Non-pigmented ciliary epithelial cell (primary cell): ENCODE results near the gene PDZD2.

Experiments
- DNase-seq: peaks from one replicate; pipeline ENCODE4 v3.0.0-alpha.2; 2010; ENCODE audit warnings: low read depth

PDZD2 gene

DNA sequence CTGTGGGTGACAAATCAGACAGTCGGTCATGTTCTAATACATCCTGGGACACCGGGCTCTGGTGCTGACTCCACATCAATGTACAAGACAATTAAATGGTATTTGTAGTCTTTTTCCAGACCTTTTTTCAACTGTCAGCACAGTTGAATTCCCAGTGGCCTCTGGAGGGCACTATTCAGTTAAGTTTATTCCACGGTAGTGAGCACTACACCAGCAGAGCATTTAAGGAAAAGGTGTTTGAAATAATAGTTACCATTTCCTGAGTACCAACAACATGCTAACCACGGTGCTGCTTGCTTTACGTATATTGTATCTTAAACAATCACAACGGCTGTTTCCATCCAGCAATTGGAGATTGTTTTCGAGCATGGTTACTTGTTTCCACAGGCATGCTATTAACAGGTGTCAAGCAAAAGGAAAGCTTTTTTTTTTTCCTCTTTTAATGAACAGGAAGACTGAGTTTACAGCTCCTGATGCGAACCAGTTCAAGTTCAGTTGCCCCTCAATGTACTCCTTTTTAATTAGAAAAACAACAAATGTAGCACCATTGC is 186.7 kb downstream of the PDZD2 start:
- peak; percentile 38 for DNase-seq

DNA sequence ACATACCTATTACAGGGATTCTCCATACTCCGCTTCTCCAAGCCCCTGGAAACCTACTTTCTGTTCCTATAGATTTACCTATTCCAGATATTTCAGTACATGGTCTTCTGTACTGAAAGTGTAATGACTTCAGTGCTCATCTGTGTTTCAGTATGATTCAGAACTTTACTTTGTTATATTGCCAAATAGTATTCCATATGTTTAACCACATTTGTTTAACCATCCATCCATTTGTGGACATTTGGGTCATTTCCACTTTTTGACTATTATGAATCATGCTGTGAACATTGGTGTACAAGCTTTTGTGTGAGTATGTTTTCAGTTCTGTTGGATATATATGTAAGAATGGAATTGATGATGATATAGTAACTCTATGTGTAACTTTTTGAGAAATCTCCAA is 188.9 kb downstream of the PDZD2 start:
- peak; percentile 57 for DNase-seq

DNA sequence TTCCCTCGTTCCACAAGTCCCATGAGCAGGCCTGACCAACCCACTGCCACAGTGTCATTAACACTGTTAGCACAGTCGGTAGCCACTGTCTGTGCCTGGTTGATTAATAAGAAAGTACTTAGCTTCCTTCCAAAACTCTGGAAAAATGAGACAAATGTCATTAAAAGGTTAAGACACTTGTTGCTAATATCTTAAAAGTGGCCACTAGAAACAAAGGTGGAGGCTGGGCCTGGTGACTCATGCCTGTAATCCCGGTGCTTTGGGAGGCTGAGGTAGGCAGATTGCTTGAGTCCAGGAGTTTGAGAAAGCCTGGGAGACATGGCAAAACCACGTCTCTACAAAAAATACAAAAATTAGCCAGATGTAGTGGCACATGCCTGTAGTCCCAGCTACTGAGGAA is 194.0 kb downstream of the PDZD2 start:
- no peak for DNase-seq

DNA sequence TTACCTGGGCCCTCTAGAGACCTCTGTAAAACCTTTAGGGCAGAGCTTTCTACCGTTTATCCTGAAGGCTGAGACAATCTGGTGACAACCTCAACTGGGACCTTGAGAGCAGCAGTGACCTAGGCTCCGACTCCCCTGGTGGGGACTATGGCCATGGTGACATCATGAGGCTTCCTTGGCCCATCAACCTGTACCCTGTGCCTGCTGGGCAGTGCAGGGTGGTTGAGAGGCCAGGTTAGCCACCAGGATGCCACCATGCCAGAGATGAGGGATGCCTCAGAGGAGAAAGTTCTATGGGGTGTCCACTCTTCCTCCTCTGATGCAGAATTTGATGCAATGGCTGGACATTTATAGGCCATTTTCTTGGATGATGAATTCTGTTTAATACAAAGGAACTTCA is 194.8 kb downstream of the PDZD2 start:
- DNase-seq, result no peak

DNA sequence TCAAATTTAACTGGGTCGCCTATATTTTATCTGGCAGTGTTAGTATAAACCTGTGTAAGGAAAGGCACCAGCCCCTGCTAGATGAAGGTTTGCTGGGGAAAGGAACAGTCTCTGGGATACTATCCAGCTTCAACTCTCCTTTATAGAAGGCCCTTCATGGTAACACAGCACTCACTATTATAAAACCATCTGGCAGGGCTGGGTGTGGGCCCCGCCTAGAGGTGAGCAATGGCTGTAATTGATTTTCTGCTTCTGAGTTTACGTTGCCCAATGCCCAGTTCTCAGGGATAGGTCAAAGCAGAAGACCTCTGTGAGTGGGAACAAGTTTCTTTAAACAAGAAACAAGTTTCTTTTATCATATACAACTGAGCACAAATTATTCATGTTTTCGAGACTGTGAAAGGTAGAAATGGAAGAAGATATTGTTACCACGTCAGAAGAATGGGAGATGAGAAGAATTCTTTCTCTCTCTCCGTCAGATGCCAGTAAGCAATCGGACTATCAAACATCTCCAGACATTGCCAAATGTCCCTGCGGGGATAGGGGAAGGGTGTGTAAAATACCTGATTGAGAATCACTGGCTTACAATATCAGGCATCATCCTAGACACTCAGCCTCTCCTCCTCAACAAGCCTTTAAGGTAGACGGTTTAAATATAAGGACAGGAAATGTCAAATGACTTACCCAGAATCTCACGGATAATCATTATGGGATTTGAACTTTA is 205.9 kb downstream of the PDZD2 start:
- DNase-seq, result no peak

DNA sequence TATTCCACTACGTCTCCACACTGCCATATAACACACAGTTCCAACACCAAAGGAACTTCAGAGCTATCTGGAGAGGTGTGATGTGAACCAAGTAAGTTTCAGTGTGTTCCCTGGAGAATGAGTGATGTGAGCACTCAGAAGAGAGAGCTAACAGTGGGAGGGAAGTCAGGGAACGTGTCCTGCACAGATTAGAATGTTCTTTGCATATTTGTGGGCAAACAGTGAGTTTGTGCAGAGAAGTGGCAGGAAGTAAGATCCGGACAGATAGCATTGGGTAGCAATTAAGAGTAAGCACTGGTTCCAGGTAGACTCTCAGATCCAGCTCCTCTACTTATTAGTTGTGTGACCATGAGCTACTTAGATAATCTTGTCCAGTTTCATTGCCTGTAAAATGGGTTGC is 206.4 kb downstream of the PDZD2 start:
- DNase-seq, result peak; percentile 24

DNA sequence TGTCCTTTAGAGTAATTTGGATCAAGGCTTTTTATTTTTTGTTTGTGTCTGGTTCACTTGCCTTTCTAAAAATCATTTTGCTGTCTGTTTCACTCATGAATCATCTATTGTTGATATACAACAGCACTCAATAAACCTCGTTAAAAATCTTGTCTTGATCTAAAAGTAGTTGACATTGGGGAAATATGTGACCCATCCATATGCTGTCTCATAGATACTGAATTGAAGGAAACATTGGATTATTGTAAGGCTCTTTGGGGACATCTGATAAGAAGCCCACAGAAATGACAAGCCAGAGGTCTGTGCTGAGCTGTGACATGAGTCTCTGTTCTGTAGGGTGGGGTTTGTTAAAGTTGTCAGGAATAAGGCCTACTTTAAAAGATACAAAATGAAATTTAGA is 208.0 kb downstream of the PDZD2 start:
- no peak for DNase-seq

DNA sequence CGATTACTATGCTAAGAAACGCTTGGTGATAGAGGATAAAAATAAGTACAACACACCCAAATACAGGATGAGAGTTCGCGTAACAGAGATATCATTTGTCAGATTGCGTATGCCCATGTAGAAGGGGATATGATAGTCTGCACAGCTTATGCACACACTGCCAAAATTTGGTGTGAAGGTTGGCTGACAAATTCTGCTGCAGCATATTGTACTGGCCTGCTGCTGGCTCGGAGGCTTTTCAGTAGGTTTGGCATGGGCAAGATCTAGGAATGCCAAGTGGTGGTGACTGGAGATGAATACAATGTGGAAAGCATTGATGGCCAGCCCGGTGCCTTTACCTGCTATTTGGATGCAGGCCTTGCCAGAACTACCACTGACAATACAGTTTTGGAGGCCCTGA is 208.4 kb downstream of the PDZD2 start:
- DNase-seq, result no peak

DNA sequence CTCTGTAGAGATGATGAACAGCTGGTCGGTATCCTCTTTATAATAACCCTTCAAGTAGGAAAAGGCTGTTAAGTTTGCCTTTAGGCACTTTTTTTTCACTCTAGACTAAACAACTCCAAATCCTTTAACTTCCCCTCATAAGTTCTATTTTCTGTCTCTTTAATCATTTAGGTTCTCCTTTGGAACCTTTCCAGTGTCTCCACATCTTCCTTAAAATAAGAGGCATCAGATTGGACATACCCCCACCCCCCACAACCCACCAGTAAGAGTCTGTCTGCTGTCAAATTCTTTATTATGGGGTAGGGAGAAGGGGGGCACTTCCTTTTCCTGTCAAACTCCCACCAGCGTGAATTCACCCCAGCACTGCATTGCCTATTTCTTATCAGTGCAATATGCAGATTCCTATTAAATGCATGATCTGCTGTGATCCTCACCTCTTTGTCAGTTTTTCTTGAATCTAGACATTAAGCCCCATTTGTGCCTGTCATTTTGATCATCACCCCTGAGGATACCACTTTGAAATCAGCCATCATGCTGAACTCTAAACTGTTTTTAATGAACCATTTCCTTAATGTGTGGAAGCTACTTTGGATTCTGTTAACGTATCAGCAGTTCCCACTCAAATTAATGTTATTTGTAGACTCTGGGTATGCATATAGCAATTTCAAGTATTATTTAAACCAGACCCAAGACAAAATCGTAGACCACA is 212.2 kb downstream of the PDZD2 start:
- DNase-seq, result no peak

DNA sequence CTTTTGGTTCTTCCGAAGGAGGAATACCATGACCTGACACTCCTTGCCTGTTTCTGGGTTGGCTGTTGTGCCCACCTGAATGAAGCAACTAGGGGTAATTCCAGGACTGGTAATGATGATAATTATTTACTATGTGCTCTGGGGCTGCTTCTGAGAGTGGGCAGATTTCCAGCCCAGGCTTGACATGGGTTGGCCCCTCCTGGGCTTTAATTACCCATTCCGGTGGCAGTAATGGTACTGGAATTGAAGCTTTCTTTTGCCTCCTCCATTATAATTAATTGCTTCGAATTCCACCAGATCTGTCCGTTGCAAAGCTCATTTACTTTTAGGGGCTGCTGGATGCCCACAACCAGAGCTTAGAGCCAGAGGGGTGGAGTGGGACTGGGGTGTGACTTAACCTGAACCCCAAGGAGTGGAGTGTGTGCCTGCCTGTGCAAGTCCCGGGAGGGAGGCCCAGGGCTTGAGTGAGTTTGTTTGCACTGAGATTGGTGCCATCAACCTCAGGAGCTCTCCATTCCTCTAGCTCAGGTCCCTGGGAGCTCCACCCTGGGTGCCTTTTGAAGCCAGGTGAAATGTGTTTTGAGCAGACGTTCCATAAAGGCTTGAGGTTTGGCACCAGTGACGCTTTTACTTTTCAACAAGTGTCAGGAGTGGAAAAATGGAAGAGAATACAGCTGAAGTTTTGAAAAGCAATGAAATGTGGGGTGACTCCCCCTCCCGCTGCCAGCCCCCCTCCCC is 214.6 kb downstream of the PDZD2 start:
- no peak for DNase-seq

DNA sequence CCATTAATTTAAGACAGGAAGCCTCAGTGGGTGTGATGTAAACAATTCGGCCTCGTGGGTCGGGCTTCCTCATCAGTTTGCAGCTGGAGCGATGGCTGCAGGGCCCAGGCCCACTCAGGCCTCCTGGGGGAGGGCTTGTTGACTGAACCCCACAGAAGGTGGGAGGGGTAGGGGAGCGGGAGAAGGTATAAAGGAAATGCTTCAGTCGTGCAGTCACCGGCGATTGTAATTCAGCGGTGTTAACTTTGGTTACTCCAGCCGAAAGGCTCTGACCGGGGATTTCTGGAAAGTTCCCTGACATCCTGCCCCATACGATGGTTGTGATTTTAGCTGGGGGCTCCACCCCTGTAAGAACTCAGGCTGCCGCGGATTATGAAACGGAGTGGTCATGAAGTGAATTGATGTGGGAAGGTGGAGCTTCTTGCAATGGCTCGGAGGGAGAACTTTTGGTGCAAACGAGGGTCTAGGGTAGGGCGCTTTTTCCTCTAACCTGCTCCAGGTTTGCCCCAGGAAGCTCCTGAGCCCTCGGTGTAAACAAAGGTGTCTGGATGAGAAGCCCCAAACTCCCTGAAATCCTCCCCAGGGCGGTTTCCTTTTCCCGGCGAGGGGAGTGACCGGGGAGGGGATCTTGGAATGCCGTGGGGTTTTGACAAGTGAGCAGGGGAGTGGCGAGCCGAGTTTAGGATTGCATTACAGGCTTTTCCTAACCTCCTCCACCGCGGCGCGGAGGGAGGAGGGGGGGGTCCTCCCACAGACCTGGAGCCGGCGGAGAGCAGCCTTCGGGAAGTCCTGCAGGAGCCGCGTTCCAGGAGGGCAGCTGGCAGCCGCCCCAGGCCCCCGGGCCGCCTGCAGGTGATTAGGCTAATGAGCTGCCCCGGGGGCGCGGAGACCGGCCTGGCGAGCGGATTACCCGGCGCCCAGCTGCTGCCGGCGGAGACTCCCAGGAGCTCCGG is 215.5 kb downstream of the PDZD2 start:
- peak; percentile 31 for DNase-seq

DNA sequence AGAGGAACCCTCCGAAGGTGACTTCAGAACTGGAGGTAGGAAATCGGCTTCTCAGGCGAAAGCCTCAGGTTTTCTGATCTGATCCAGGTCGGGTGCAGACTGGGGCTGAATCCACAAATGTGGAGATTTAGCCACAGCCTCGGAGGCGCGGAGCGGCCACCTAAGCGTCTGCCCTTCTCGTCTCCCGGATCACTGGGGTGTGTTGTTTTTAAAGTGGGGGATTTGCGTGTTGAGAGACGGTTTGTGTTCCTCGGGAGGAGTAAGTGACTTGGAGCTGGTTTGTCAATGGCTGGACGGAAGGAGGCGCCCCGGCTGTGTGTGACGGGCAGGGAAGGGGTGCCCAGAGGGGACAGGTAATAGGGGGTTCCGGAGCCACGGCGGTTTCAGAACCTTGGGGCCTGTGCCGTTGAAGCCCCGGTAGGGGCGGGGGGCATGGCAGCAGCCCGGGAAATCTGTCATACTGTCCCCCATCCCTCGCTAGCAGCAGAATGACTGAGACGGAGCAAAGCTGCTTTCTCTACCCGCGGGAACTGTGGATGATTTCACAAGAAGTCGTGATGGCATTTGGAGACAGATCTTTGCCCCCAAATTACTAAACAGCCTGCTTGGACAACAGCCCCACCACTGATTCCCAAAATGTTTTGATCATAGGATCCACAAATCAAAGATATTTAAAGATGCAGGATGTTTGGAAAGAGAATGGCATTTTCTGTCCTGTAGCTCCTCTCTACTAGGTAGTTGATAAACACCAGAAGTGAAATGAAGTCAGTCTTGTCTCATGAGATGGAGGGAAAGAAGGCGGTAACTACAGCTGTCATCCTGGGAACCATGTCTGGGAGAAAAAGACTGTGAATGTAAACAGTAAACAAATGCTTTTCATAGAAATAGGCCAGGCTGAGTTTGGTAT is 216.5 kb downstream of the PDZD2 start:
- DNase-seq, result no peak

DNA sequence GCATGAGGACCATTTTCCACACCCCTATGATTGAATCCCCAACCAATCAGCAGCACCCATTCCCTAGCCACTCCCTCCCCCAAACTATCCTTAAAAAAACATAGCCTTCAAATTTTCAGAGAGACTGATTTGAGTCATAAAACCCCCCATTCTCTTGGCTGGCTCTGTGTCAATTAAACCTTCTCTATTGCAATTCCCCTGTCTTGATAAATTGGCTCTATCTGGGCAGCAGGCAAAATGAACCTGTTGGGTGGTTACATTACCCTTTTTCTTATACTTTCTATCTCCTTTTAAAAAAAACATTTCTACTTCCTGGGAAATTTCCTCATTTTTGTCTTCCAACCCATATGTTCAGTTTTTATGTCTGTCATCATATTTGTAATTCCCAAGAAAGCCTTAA is 220.2 kb downstream of the PDZD2 start:
- no peak for DNase-seq

DNA sequence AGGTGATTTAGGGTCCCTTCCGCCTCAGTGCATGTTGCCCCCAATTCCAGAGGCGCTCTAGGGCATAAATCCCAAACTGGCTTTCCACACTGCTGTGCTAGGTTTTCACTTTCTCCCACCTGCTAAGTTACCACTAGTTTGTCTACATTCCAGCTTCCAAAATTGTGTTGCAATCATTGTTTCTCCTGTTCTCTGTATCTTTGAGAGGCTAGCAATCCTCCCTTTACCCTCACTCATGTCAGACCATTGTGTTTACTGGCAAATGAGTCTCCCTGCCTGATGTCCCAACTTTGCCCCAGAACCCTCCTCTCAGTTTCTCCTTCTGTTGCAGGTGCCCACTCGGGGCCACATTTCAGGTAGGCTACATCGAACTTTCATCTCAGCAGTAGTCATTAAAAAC is 221.3 kb downstream of the PDZD2 start:
- DNase-seq, result no peak

DNA sequence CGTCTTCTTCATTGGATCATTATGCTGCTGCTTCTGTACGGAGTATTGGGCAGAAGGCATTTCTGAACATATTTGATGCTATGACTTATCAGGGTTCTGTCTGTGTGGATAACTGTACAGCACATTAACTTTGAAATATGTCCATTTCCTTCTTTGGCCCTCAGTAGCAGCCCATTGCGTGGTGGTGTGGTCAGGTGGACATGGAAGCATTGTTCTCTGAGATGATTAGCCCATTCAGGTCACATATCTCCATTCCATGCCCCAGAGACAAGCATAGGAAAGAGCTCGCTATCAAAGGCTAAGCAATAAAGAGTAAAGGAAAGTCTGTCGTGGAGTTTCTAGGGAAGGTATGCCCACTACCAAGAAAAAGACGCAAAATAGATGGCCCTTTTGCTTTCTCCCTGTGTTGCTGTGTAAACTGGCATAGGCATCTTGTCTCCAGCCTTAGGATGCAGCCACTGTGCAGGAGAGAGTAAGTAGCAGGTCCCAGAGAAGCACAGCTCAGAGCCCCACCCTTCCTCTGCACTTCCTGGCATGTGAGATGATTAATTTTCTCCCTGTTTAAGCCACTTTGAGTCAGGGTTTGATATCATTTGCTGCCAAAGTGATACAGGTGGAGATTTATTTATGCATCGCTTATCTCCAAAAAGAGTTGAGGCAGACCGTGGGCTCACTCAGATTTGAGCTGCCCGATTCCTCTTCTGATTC is 221.9 kb downstream of the PDZD2 start:
- no peak for DNase-seq

DNA sequence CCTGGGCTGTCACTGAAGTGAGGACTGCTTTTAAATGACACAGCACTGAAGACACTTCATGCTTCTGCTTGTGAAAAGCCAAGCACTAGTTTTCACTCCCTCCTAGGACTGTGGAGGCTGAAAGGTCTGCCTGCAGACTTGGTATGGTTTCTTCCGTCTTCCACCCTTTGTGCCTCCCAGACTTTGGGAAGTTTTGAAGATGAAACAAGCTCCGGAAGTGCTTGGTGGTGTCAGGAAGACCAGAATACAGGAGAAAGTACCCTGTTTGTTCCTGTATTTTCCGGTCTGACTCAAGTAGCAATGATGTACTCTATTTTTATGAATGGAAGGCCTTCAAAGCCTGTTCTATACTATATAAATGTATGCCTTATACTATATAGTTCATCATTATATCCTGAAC is 222.7 kb downstream of the PDZD2 start:
- no peak for DNase-seq

DNA sequence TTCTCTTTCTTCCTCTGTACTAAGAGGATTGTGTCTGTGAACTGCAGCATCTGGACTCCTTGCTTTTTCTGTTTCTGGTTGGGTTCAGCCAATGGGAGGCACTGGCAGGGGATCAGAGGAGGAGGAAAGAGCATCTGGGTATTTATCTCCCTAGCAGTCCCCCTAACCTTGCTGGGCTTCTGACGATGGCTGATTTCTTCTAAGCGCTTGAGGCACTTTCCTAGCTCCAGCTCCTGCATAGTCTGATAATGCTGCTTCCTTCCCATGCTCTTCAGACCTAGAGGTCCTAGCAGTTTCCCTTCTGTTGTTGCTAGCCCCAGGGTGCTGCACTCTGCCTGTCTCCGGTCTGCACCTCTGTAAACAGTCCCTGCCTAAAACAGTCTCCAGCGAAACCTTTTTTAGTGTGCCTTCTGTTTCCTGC is 225.1 kb downstream of the PDZD2 start:
- DNase-seq, result no peak

DNA sequence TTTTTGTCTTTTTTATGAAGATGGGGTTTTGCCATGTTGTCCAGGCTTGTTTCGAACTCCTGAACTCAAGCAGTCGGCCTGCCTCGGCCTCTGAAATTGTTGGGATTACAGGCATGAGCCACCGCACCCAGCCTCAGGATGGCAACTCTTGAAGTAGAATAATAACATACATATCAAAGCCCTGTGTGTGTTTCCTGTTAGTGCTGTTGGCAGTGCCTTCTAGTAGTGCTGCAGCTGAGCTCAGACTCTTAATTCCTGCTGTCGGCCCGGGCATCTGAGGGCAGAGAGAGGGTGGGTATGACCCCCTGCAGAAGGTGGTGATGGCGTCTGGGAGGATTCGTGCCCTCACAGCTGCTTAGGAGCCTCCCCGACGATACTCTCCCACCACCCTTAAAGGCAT is 227.2 kb downstream of the PDZD2 start:
- no peak for DNase-seq

DNA sequence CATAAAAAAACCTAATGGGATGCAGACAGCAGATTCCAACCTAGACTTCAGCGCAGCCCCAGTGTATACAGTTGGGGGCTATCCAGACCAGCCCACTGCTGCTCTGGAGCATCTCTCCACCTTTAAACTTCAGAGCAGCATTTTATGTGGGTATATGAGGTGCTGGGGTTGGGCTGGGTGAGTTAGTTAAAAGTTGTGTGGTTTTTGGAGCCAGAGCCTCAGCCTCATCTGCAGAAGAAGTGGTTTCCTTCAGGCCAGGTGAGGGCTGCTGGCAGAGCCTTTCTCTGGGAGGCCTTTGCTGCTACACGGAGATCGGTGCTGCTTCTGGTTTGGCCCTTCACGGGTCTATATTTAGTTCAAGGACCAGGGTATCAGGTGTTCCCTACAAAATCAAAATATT is 228.3 kb downstream of the PDZD2 start:
- no peak for DNase-seq

DNA sequence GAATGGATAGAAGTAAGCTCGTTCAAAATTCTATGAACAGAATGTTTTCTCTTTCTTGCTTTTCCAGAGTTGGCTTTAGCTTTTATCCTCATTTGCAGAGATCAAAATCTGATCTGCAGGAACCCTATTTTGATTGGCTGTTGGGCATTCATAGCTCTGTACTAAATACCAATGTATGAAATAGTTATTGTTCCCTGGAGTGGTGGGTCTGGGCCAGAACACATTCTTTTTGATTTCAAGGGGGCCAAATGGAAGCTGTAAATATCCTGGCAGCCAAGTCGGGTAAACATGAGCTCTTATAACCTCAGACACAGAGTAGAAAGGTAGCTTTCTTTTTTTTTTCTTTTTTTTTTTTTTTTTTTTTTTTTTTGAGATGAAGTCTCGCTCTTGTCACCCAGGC is 241.5 kb downstream of the PDZD2 start:
- DNase-seq, result no peak
